Eye (tissue), 1 donor: Measurements from ENCODE around the gene TRPM2.

Experiments used
- DNase-seq: peaks from one replicate; pipeline ENCODE4 v3.0.0-alpha.2; 2015

The TRPM2 gene

GRCh38 chr21:44353191-44353970 lies at the start of gene TRPM2:
Gene TRPM2 (plus strand): TSS chr21:44353621. CDS start chr21:44353701, 80 bp downstream.
- DNase-seq: no peak

GRCh38 chr21:44304011-44304616 lies 49.3 kb upstream of the TRPM2 start:
- peak; percentile 70 for DNase-seq

GRCh38 chr21:44304877-44305293 lies 48.5 kb upstream of the TRPM2 start:
- peak; percentile 85 for DNase-seq

GRCh38 chr21:44305691-44306090 lies 47.7 kb upstream of the TRPM2 start:
- DNase-seq: no peak

- DNase-seq: no peak
Measured at GRCh38 chr21:44306936-44307704, 46.3 kb upstream of the TRPM2 start.

- no peak for DNase-seq
Measured at GRCh38 chr21:44310628-44311507, 42.6 kb upstream of the TRPM2 start.

GRCh38 chr21:44312089-44312488 lies 41.3 kb upstream of the TRPM2 start:
- DNase-seq: no peak

- DNase-seq: no peak
Measured at GRCh38 chr21:44312716-44313115, 40.7 kb upstream of the TRPM2 start.

GRCh38 chr21:44313451-44313850 lies 40.0 kb upstream of the TRPM2 start:
- no peak for DNase-seq

GRCh38 chr21:44314128-44314527 lies 39.3 kb upstream of the TRPM2 start:
- no peak for DNase-seq

- DNase-seq: no peak
Measured at GRCh38 chr21:44314561-44314960, 38.9 kb upstream of the TRPM2 start.

GRCh38 chr21:44315691-44316203 lies 37.7 kb upstream of the TRPM2 start:
- no peak for DNase-seq

GRCh38 chr21:44316277-44316900 lies 37.0 kb upstream of the TRPM2 start:
- DNase-seq: no peak

- DNase-seq: no peak
Measured at GRCh38 chr21:44317241-44317782, 36.1 kb upstream of the TRPM2 start.

- DNase-seq: no peak
Measured at GRCh38 chr21:44317871-44318270, 35.5 kb upstream of the TRPM2 start.

- no peak for DNase-seq
Measured at GRCh38 chr21:44318489-44319285, 34.7 kb upstream of the TRPM2 start.

GRCh38 chr21:44319407-44320065 lies 33.9 kb upstream of the TRPM2 start:
- no peak for DNase-seq

- no peak for DNase-seq
Measured at GRCh38 chr21:44320847-44321246, 32.6 kb upstream of the TRPM2 start.

GRCh38 chr21:44321846-44322450 lies 31.5 kb upstream of the TRPM2 start:
- DNase-seq: no peak
